SK-N-SH (cell line): ENCODE measurements around the gene MYRF.

Experiments
- CTCF ChIP-seq: fragments of 200-600 bp; sonication (generic); IDR thresholded peaks from 2 replicates; pipeline ENCODE4 v1.6.1; 2017; ENCODE audit warnings: antibody characterized with exemption, mild to moderate bottlenecking, moderate library complexity
- EP300 ChIP-seq, 2 experiments: IDR thresholded peaks; 2 replicates each; pipeline versions ENCODE4 v1.4.0 to v1.6.1; 2012; ENCODE audit warnings: borderline replicate concordance in 1 of 2, low read depth in 1 of 2, low read length in 1 of 2
- FOXJ3 ChIP-seq: sonication (generic); formaldehyde crosslinking; IDR thresholded peaks from 2 replicates; pipeline ENCODE4 v1.5.1; 2020; ENCODE audit warnings: mild to moderate bottlenecking, missing genetic modification reagents
- FOXM1 ChIP-seq: IDR thresholded peaks from 2 replicates; pipeline ENCODE4 v1.4.0; 2012; ENCODE audit warnings: low read depth, mild to moderate bottlenecking
- GABPA ChIP-seq: IDR thresholded peaks from 2 replicates; pipeline ENCODE4 v1.4.0; 2012; ENCODE audit warnings: low read depth, mild to moderate bottlenecking
- JUND ChIP-seq: IDR thresholded peaks from 2 replicates; pipeline ENCODE4 v1.4.0; 2012
- MXI1 ChIP-seq: IDR thresholded peaks from 2 replicates; pipeline ENCODE4 v1.6.1; 2012; ENCODE audit warnings: mild to moderate bottlenecking, low read depth, low read length, improper control_type of control experiment
- POLR2AphosphoS5 ChIP-seq: IDR thresholded peaks from 2 replicates; pipeline ENCODE4 v1.6.1; 2012; ENCODE audit warnings: low read depth, low read length
- RAD21 ChIP-seq: IDR thresholded peaks from 2 replicates; pipeline ENCODE4 v1.6.1; 2012; ENCODE audit warnings: mild to moderate bottlenecking, low read length
- REST ChIP-seq: IDR thresholded peaks from 2 replicates; pipeline ENCODE4 v1.6.1; 2012; ENCODE audit warnings: mild to moderate bottlenecking, low read depth, low read length, moderate library complexity
- TEAD4 ChIP-seq: IDR thresholded peaks from 2 replicates; pipeline ENCODE4 v1.4.0; 2012; ENCODE audit warnings: mild to moderate bottlenecking, borderline replicate concordance; ENCODE audit not compliant: insufficient read depth
- USF1 ChIP-seq: IDR thresholded peaks from 2 replicates; pipeline ENCODE4 v1.4.0; 2012; ENCODE audit warnings: low read depth, borderline replicate concordance

GRCh38 chr11:61710019-61710418 lies 42.4 kb upstream of the MYRF start:
- TF ChIP-seq CTCF (no peak), POLR2AphosphoS5 (no peak), TEAD4 (no peak), EP300 (IDR thresholded peaks at IDR 0.05; ENCODE audit: borderline replicate concordance in 1 of 2, low read depth in 1 of 2, low read length in 1 of 2) (no peak), GABPA (no peak), FOXM1 (no peak), MXI1 (no peak), REST (no peak), USF1 (no peak), FOXJ3 (CRISPR knock-in tag) (no peak), RAD21 (no peak), JUND (no peak)
